Muscle of leg (tissue), 11 donors: ENCODE data around the gene MTHFR. TPM values are rescaled to one million over a fixed set of nuclear protein-coding genes. Genes with fewer than 3 reads are reported as not detected.
"Not testable (repeated sequence)": the region's sequence is repeated elsewhere in the genome, so short reads cannot be mapped to it uniquely, and the experiment has no call there.

ENCODE experiments used
- DNase-seq: peaks from one replicate; pipeline ENCODE4 v3.0.0; 2013
- H3K27ac ChIP-seq: one replicate; pipeline ENCODE4 v1.5.1; 2013; ENCODE audit warnings: mild to moderate bottlenecking, low read length, control low read depth
- H3K27me3 ChIP-seq: one replicate; pipeline ENCODE4 v1.6.1; 2013; ENCODE audit warnings: low read length; ENCODE audit not compliant: control insufficient read depth, insufficient read depth
- H3K36me3 ChIP-seq: one replicate; pipeline ENCODE4 v1.6.1; 2013; ENCODE audit warnings: low read length; ENCODE audit not compliant: control insufficient read depth, insufficient read depth
- H3K4me1 ChIP-seq: one replicate; pipeline ENCODE4 v1.6.1; 2013; ENCODE audit warnings: low read length; ENCODE audit not compliant: control insufficient read depth, insufficient read depth
- H3K4me3 ChIP-seq: one replicate; pipeline ENCODE4 v1.5.1; 2013; ENCODE audit warnings: low read length, control low read depth
- H3K9me3 ChIP-seq: replicated peaks from 2 replicates; pipeline ENCODE4 v1.6.1; 2013; ENCODE audit warnings: low read depth, low read length; ENCODE audit not compliant: control insufficient read depth
- WGBS: methylation state at CpG from one replicate; pipeline ENCODE4 v1.1.5; 2013; ENCODE audit warnings: missing lambda C conversion rate; ENCODE audit not compliant: insufficient coverage; 5-methylcytosine and 5-hydroxymethylcytosine counted together
- polyA plus RNA-seq, 8 donors: library from polyadenylated mRNA; unstranded; fragments of 120-200 nt; gene quantifications; one replicate each; pipeline versions ENCODE4 v1.2.1 to v1.2.3, GENCODE V29; 2013; ENCODE audit warnings: inconsistent platforms in 1 of 8, low replicate concordance in 1 of 8; ENCODE audit not compliant: insufficient read length in 8 of 8, insufficient read depth in 1 of 8
- total RNA-seq: library from RNA; stranded (reverse); fragments of 120-200 nt; gene quantifications from one replicate; pipeline ENCODE4 v1.2.4, GENCODE V29; 2013

The MTHFR gene
- total and polyA plus RNA-seq, 9 donors, result 23.8 to 50.1 (median 34.1) TPM

DNA sequence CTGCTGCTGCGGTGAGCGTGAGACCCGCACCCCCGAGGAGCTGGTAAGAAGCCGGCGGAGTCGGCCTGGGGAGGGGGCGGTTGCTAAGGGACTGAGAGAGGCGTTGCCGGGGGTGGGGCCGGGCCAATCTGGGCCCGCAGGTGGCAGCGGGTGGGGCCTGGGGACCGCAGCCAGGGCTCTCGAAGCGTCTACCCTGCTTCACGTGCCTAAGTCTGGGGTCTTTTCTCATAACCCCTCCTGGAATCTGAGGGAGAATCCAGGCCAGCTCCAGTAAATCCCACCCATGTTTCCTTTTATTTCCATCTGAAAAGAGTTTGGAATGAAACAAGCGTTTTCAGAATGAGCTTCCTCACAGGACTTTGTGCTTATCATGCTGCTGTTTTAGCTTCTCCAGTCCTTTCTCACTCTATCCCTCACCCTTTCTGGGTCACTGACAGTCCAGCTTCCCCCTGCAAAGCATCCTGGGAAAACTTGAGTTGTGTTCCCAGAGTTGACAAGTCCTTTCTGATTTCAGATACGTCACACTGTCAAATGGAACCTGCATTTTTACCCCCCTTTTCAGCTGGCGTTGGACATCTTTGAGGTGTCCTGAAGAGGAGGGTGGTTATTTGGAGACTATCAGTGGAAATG, 658 bp upstream of the MTHFR start:
- Histone ChIP-seq H3K27ac (peak overlapping the region; percentile 93), H3K4me3 (peak overlapping the region; percentile 96), H3K36me3 (peaks cover 17% of the 10 kb centered on the region), H3K27me3 (no peaks in the 10 kb centered on the region), H3K9me3 (no peaks in the 10 kb centered on the region), H3K4me1 (peaks cover 42% of the 10 kb centered on the region)
- 0% methylated on average over 10 of the region's 20 CpGs for WGBS
- peak; percentile 72 for DNase-seq

DNA sequence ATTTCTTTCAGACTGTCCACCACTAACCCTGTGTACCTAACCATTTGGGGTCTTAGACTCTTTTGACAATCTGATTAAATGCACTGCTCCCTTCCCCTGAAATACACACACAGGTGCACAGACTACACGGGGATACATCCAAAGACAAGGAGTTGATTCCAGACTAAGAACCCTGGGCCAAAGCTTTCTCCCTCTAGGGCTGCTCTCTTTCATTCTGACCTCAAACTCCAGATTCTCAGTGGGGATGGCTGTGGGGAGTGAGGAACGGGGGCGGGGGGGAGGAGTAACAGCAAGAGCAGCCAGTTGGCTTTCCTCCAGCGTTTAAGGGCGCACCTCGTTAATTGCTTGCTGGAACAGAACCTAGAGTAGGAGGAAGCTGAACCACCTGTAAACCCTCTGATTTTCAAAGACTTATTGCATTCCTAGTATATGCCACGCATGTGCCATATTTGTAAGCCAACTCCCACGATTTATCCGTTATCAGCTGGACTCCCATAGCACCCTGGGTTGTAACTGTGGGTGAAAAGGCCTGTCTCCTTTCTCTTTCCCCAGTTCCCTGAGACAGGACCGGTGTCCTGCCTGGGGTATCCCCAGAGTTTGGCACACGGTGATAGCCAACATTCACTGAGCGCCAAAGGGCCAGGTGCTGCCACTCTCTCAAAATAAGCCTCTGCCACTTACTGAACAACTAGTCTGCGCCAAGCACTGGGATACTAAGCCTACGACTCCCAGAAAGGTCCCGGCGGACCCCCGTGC, 920 bp downstream of the MTHFR start:
- 1% methylated on average over 8 of the region's 17 CpGs for WGBS
- Histone ChIP-seq H3K9me3 (no peaks in the 10 kb centered on the region), H3K27ac (peak overlapping the region; percentile 98), H3K4me1 (peaks cover 47% of the 10 kb centered on the region), H3K27me3 (no peaks in the 10 kb centered on the region), H3K4me3 (peak overlapping the region; percentile 96), H3K36me3 (peaks cover 30% of the 10 kb centered on the region)
- peak; percentile 72 for DNase-seq

DNA sequence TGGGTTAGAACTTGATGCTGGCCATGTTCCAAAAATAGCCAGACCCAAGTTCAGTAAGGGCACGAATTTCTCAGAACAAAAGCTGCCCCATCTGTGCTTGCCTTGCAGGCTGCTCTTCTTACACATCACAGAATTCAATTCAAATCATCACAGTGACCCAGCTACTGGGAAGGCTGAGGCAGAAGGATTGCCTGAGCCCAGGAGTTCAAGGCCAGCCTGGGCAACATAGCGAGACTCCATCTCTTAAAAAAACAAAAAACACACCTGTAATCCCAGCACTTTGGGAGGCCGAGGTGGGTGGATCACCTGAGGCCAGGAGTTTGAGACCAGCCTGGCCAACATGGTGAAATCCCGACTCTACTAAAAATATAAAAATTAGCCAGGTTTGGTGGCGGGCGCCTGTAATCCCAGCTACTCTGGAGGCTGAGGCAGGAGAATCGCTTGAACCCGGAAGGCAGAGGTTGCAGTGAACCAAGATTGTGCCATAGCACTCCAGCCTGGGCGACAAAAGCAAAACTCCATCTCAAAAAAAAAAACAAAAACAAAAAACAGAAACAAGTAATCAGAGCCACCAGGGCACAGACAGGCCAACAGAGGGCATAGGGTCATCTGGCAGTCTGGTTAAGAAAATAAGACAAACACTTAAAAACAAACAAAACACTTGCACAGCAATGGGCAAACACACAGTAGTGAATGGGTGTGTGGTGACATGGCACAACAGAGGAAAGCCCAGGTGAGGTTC, 1.7 kb downstream of the MTHFR start:
- Histone ChIP-seq H3K4me3 (peak overlapping the region; percentile 96), H3K36me3 (peaks cover 36% of the 10 kb centered on the region), H3K4me1 (peaks cover 47% of the 10 kb centered on the region), H3K27ac (peak overlapping the region; percentile 98)
- DNase-seq, H3K9me3 ChIP-seq, H3K27me3 ChIP-seq: not testable (repeated sequence)
- 0% methylated on average over 1 of the region's 9 CpGs for WGBS

DNA sequence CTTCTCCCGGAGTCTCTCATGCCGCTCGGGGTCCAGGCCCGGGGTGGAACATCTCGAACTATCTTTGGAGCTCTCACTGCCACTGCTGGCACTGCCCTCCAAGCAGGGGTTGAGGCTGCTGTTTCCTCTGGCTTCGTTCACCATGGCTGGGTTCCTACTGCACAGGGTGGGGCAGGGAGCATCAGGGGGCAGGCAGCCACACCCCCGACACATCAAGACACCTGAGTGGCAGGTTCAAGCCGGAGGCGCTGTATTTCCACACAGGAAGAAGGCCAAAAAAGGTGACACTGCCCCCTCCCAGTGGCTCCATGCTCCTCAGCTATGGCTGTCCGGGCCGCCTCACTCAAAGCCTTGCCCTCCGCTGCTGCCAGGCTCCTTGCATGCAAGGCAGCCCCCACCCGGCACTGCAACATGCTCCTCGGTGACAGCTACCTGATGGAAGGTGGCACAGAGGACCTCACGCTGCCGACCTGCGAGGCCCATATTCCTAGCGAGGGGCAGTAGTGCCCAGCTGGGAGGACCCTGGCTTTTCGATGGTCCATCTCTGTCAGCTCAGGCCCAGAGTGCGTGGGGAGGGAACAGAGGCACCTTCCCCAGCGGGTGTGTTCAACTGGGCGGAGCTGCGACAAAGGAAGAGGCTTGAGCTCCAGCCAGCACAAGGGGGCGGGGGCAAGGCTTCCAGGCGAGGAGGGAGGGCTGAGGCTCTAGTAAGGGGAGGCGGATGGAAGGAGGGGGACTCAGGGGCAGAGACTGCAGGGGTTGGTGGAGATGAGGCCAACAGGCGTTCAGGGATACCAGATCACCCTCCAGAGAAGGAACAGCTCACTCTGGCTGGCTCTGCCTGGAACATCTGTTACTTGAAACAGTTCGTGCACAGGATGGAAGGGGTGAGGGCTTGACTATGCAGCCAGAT, 2.5 kb downstream of the MTHFR start:
- H3K36me3 ChIP-seq, result peaks cover 38% of the 10 kb centered on the region
- peak; percentile 97 for DNase-seq
- 3% methylated on average over 27 of the region's 28 CpGs for WGBS
- no peaks in the 10 kb centered on the region for H3K9me3 ChIP-seq
- H3K27ac ChIP-seq, result peak overlapping the region; percentile 98
- H3K4me1 ChIP-seq, result peaks cover 47% of the 10 kb centered on the region
- H3K27me3 ChIP-seq, result no peaks in the 10 kb centered on the region
- peak overlapping the region; percentile 63 for H3K4me3 ChIP-seq

DNA sequence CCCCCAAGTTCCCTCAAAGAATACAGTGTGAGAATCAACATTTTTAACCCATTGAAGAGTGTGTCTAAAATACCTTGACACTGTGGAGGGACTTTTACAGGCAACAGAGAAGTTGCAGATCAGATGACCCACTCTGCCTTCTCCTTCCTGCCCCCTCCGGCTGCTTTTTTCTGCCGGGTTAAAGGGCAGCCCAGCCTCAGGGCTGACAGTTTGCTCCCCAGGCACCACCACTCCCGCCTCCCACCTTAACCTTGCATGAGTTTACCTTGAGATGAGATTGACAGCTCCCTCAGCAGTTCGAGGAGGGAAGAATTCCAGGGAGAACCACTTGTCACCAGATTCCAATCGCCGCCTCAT, 3.2 kb downstream of the MTHFR start:
- H3K36me3 ChIP-seq, result peaks cover 39% of the 10 kb centered on the region
- H3K4me3 ChIP-seq, result peak overlapping the region; percentile 63
- DNase-seq, result peak; percentile 57
- 28% methylated on average over 3 of the region's 6 CpGs for WGBS
- no peaks in the 10 kb centered on the region for H3K9me3 ChIP-seq
- H3K4me1 ChIP-seq, result peaks cover 47% of the 10 kb centered on the region
- H3K27me3 ChIP-seq, result no peaks in the 10 kb centered on the region
- H3K27ac ChIP-seq, result peak overlapping the region; percentile 98

DNA sequence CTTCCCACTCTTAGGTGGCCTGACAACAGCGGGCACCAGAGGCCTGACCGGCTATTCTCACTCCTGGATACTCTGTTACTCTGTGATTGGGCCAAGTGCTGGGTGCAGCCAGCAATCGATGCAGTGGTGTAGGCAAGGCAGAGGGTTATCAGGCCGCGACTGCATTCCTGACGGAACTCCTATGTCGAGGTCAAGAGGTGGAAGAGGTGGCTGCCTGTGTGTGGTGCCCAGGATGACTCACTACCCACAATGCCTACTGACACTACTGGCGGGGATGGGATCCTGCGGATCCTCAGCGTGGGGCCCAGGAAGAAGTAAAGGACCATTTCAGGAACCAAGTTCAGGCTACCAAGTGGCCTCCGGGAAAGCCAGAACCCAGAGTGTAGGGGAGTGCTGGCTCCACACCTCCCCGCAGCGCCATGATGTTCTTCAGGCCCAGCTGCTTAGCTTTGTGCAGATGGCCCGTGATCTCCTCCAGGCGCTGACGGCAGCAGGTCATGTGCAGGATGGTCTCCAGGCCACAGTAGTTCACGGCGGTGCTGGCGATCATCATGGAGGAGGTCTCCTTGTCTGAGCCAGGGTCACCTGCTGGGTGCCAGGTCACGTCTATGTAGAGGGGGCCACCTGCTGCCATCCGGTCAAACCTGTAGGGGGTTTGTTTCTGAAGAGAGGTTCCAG, 4.9 kb downstream of the MTHFR start:
- H3K4me1 ChIP-seq, result peaks cover 45% of the 10 kb centered on the region
- H3K9me3 ChIP-seq, result no peaks in the 10 kb centered on the region
- no peak overlapping the region for H3K4me3 ChIP-seq
- no peaks in the 10 kb centered on the region for H3K27me3 ChIP-seq
- no peak for DNase-seq
- 88% methylated on average over 11 of the region's 21 CpGs for WGBS
- H3K36me3 ChIP-seq, result peaks cover 43% of the 10 kb centered on the region
- H3K27ac ChIP-seq, result no peak overlapping the region

DNA sequence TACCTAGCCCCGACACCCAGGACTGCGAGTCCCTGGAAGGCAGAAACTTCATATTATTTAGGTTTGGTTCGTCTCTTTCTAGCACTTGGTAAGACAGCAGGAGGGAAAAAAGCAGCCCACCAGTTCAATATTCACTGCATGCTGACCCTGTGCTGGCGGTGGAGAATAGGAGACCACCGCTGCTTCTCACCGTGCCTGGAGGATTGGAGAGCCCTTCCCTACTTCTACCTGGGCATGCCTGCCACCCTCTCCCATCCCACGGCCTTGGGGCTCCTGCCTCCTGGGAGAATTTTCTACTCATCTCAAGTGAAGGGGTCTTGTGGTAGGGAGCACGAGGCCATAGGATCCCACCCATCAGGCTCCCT, 5.4 kb downstream of the MTHFR start:
- no peak for DNase-seq
- H3K27ac ChIP-seq, result no peak overlapping the region
- no peak overlapping the region for H3K4me3 ChIP-seq
- H3K4me1 ChIP-seq, result peaks cover 50% of the 10 kb centered on the region
- no peaks in the 10 kb centered on the region for H3K27me3 ChIP-seq
- H3K9me3 ChIP-seq, result no peaks in the 10 kb centered on the region
- peaks cover 48% of the 10 kb centered on the region for H3K36me3 ChIP-seq
- WGBS, result no CpG with 5 or more reads among the region's 8 CpGs

DNA sequence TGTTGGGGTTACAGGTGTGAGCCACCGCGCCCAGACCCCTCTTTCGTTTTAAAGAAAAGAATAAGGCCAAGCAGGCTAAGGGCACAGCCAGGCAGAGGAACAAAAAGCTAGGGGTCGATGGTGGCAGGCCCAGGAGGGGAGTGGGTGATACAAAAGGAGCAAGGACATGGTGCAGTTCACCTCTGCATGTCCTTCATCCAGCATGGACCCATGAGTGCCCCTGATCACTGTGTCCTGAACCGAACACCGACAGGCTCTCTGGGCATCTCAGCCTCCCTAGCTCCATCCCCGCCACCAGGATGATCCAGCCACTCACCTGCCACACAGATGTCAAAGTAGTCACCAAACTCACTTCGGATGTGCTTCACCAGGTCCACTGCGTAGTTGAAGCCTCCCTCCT, 5.9 kb downstream of the MTHFR start:
- Histone ChIP-seq H3K4me1 (peaks cover 53% of the 10 kb centered on the region), H3K9me3 (no peaks in the 10 kb centered on the region), H3K27ac (no peak overlapping the region), H3K4me3 (no peak overlapping the region), H3K27me3 (no peaks in the 10 kb centered on the region), H3K36me3 (peaks cover 52% of the 10 kb centered on the region)
- no peak for DNase-seq
- 96% methylated on average over 7 of the region's 9 CpGs for WGBS

DNA sequence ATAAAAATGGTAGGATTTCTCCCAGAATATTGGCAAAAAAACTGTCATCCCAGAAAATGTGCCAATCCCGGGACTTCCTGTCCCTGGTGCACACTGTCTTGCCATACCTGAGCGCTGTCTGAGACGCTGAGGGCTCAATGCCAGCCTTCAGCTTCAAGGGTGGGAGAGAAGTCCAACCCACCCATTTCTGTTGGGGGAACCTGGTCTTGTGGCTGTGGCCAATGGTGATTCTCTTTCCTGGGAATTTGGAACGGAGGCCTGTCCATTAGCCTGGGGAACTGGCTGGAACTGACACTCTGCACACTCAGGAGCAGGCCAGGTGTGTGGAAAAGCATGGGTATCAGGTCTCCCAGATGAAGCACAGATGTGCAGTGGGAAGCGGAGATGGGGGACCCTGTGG, 6.7 kb downstream of the MTHFR start:
- 95% methylated on average over 4 of the region's 5 CpGs for WGBS
- H3K4me1 ChIP-seq, result peaks cover 48% of the 10 kb centered on the region
- no peak overlapping the region for H3K27ac ChIP-seq
- no peaks in the 10 kb centered on the region for H3K9me3 ChIP-seq
- peaks cover 60% of the 10 kb centered on the region for H3K36me3 ChIP-seq
- no peak overlapping the region for H3K4me3 ChIP-seq
- H3K27me3 ChIP-seq, result no peaks in the 10 kb centered on the region
- DNase-seq, result no peak
